ENCODE results near the gene CDH24.
A peak's percentile ranks its signal among the peaks of the same experiment; 100 is the strongest.

CDH24 gene

GRCh38 chr14:23091294-23092225 lies 34.2 kb upstream of the CDH24 start:
- no peak for DNase-seq (ENCODE audit: low spot score)

- DNase-seq (ENCODE audit: low spot score) = no peak
These were observed 32.9 kb upstream of the CDH24 start for GRCh38 chr14:23090254-23090636.

- no peak for DNase-seq (ENCODE audit: low spot score)
These were observed 32.4 kb upstream of the CDH24 start for GRCh38 chr14:23089498-23090253.

GRCh38 chr14:23086565-23086964 lies 29.2 kb upstream of the CDH24 start:
- no peak for DNase-seq (ENCODE audit: low spot score)

- DNase-seq (ENCODE audit: low spot score) = no peak
These were observed 28.1 kb upstream of the CDH24 start for GRCh38 chr14:23085458-23085857.

DNA sequence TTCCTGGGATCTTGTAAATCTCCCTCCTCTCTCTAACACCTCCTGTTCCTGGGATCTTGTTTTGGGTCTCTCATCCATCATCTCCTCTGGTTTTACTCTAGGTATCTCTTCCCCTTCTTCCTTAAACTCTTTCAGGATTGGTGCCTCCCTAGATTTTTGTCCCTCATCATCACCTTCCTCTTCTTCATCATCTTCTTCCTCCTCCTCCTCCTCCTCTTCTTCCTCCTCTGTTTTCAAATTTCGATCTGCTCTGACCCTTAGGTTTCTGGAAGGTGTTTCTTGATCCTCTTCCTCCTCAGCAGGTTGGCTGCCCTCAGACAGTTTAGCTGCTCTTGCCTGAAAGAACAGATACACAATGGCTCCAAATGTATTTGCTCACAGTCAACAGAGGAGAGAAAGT lies 23.2 kb upstream of the CDH24 start:
- no peak for DNase-seq (ENCODE audit: low spot score)

GRCh38 chr14:23079716-23080115 lies 22.4 kb upstream of the CDH24 start:
- DNase-seq (ENCODE audit: low spot score) = no peak

GRCh38 chr14:23078692-23079116 lies 21.4 kb upstream of the CDH24 start:
- DNase-seq (ENCODE audit: low spot score) = no peak

- DNase-seq (ENCODE audit: low spot score) = no peak
These were observed 20.6 kb upstream of the CDH24 start for GRCh38 chr14:23077962-23078361.

- DNase-seq (ENCODE audit: low spot score) = peak; percentile 53
These were observed 19.6 kb upstream of the CDH24 start for GRCh38 chr14:23076785-23077408.

GRCh38 chr14:23074906-23075305 lies 17.6 kb upstream of the CDH24 start:
- DNase-seq (ENCODE audit: low spot score) = no peak

DNA sequence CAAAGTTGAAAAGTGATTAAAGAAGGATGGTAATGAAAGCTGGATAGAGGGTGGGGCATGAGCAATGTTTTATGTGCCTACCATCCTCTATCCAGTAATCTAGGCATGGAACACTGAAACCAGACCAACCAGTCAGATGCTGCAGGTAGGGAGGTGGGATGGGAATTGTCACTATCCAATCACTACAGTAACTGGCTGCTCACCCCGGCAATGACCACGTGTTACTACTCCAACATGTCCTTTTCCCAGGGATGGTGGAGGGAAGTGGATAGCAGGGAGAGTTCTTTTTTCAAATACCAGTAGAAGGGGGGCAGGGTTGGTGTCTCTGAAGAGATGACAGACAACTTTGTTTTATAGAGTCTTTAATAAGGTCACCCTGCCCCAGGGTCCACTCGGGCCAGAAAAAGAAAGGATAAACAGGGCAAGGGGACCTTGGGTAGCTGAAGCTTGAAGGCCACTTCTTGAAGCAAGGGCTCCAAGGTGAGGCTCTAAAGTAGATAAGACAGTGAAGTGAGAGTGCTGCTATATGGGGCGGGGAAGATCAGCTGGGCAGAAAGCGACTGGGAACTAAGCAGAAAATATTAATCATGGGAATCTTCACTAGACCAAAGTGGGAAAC lies 14.7 kb upstream of the CDH24 start:
- DNase-seq (ENCODE audit: low spot score) = no peak

DNA sequence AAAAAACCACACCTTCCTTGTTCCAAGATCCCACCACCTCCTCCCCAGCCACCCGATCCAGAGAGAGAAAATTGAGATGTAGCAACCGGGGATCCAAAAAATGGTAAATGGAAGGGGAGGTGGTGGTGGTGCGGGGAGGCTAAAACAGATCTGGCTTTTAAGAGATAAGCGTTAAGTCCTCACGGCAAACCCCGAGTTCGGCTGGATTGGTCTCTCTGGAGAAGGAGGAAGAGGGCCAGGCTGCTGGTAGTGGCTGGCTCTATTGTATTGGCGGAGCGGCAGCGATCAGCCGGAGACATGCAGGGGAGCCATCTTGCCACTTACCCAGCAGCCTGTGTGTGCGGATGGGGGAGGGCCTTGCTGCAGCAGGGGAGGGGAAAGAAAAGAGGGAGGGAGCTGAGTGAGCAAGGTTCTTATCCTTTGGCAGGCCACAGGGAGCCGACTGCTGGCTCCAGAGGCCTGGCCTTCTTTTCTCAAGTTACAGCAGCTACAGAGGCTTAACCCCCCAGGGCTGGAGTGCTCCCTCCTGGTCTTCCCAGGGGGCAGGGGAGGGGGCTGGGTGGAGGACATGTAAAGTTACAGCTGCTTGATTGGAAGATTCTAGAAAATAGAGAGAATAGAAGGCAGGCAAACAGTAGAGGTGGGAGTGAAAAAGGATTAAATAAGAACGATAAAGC lies 14.1 kb upstream of the CDH24 start:
- DNase-seq (ENCODE audit: low spot score) = peak; percentile 76

DNA sequence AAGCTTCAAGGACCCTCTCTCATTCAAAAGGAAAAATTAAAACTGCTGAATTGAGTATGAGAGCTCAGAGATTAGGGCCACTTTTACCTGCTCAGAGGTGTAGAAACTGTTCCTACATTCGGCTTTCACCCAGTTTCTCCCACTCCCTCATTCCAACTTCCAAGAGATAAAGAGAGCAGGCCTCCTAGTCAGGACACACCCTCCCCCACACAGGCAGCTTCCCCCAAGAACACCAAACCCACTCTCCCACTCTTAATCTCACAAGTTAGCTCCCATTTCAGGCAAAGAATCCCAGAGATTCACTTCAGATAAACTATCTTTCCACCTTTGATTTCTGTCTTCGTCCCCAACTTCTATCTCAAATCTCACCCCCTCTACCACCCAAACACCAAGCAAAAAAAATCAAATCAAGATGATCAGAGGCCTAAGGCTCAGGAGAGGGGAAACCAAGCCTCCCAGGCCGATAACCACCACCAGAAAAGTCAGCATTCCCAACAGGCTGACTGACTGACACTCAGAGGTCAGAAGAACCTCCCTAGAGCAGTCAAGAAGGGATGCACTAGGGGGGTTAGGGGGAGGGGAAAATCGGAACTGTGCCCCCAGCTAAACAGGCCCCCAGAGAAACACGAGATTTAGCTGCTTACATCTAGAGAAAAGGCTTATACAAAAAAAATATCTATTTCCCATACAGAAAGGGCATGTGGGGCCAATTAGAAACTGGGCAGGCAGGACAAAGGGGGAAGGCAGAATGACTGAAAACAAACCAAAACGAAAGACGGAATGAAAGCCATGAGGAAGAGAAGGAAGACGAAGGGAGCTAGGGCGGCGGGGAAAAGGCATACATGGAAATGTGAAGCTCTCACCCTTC lies 13.2 kb upstream of the CDH24 start:
- DNase-seq (ENCODE audit: low spot score) = no peak

DNA sequence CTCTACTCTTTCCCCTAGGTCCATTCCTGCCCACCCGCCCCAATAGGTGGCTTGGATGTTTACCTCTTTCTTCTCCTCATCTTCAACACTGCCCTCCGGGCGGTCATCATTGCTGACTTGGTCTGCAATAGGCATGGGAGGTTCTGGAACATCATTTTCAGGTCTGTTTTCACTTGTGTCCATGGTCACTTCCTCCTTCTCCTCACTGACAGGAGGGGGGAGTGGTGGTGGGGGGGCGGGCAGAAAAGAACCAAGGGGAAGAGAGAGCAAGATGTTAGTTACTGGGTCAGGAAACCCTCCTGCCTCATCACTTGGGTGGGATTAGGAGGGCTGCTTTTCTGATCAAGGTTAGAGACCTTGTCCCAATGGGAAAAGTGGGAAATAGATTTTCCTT lies 12.1 kb upstream of the CDH24 start:
- no peak for DNase-seq (ENCODE audit: low spot score)

GRCh38 chr14:23068789-23069412 lies 11.6 kb upstream of the CDH24 start:
- peak; percentile 85 for DNase-seq (ENCODE audit: low spot score)

- DNase-seq (ENCODE audit: low spot score) = no peak
These were observed 10.8 kb upstream of the CDH24 start for GRCh38 chr14:23067847-23068788.

DNA sequence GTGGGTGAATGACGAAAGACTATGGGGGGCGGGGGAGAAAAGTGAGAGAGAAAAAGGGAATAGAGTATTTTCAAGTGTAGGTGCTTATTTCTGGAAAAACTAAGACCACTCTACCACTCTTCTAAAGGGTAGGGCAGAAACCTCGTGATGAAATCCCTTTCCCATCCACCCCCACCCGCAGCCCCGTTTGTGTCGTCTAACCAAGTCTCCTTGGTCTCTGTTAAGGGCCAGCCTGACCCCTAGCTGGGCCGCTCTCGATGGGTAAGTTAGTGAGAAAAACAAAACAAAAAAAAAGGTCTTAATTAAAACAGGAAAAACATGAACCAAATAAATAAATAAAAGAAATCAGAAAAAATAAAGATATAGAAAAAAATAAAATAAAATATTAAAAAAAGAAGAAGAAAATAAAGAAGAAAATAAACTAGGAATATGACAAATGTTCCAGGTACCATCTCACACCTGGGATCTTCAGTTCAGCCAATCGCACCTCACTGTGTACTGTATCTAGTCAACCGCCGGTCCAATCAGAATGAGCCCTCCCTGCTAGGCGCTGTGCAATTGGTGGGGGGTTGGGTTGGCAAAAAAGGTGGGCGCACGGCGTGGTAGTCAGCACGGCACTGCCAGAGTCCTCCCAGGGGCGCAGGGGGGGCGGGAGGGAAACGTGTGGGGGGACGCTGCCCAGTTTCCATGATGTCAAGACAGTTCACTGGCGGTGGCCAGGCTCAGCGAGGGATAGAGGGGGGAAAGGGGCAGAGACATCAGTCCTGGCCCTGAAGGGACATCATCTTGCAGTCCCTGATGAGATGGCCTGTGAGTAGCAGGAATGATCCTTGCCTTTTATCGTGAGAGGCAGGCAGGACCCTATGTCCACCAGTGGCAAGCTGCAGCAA lies 9.8 kb upstream of the CDH24 start:
- no peak for DNase-seq (ENCODE audit: low spot score)

Data from CD4-positive, alpha-beta T cell treated with Interleukin-2 at 100 ng/mL for 4 hours (primary cell).